ENCODE measurements around the gene SART3. TPM values are rescaled to one million over a fixed set of nuclear protein-coding genes. Genes with fewer than 3 reads are reported as not detected.

SART3 gene
- total RNA-seq, 4 donors from 2014 or later = 28.7 to 71.8 (median 53.2) TPM

GRCh38 chr12:108484431-108484830, 76.5 kb downstream of the SART3 start:
- Histone ChIP-seq H3K27me3 (peaks cover 30% of the 10 kb centered on the region), H3K9me3 (peaks cover 0 to 9% (median 0%) of the 10 kb centered on the region in 3 donors), H3K4me1 (no peaks in the 10 kb centered on the region), H3K27ac (no peak overlapping the region), H3K36me3 (no peaks in the 10 kb centered on the region), H3K4me3 (no peak overlapping the region)
- no peak for ATAC-seq
- TF ChIP-seq POLR2A (IDR thresholded peaks at IDR 0.05) (no peak), EP300 (IDR thresholded peaks at IDR 0.05) (no peak), POLR2AphosphoS5 (IDR thresholded peaks at IDR 0.05) (no peak), CTCF (IDR thresholded peaks at IDR 0.05) (no peak)
- 67 to 86% methylated on average over 1 of the region's 2 CpGs for WGBS, 2 donors (ENCODE audit: low coverage in 1 of 2)

GRCh38 chr12:108483213-108484059, 77.5 kb downstream of the SART3 start:
- ATAC-seq = no peak
- peaks cover 0 to 9% (median 0%) of the 10 kb centered on the region in 3 donors for H3K9me3 ChIP-seq
- H3K36me3 ChIP-seq = no peaks in the 10 kb centered on the region
- H3K4me3 ChIP-seq = no peak overlapping the region
- no peaks in the 10 kb centered on the region for H3K4me1 ChIP-seq
- no peak for TF ChIP-seq POLR2AphosphoS5 (IDR thresholded peaks at IDR 0.05)
- no peak for TF ChIP-seq POLR2A (IDR thresholded peaks at IDR 0.05)
- TF ChIP-seq EP300 (IDR thresholded peaks at IDR 0.05) = no peak
- no peak for TF ChIP-seq CTCF (IDR thresholded peaks at IDR 0.05)
- H3K27me3 ChIP-seq = peaks cover 30% of the 10 kb centered on the region
- WGBS, 2 donors (ENCODE audit: low coverage in 1 of 2) = 59 to 90% methylated on average over 2 to 3 of the region's 6 CpGs
- no peak overlapping the region for H3K27ac ChIP-seq

- H3K4me3 ChIP-seq = no peak overlapping the region
- H3K9me3 ChIP-seq = peaks cover 0 to 8% (median 0%) of the 10 kb centered on the region in 3 donors
- WGBS, 2 donors (ENCODE audit: low coverage in 1 of 2) = 57 to 58% methylated on average over 7 to 11 of the region's 11 CpGs
- H3K27ac ChIP-seq = no peak overlapping the region
- no peaks in the 10 kb centered on the region for H3K4me1 ChIP-seq
- peaks cover 30% of the 10 kb centered on the region for H3K27me3 ChIP-seq
- TF ChIP-seq EP300 (IDR thresholded peaks at IDR 0.05) = no peak
- TF ChIP-seq CTCF (IDR thresholded peaks at IDR 0.05) = no peak
- TF ChIP-seq POLR2AphosphoS5 (IDR thresholded peaks at IDR 0.05) = no peak
- no peak for TF ChIP-seq POLR2A (IDR thresholded peaks at IDR 0.05)
- H3K36me3 ChIP-seq = no peaks in the 10 kb centered on the region
- ATAC-seq = no peak
Measured at GRCh38 chr12:108482717-108483212, 78.2 kb downstream of the SART3 start.

GRCh38 chr12:108479364-108480070, 81.5 kb downstream of the SART3 start:
- Histone ChIP-seq H3K27me3 (peaks cover 33% of the 10 kb centered on the region), H3K4me3 (no peak overlapping the region), H3K36me3 (no peaks in the 10 kb centered on the region), H3K9me3 (no peaks in the 10 kb centered on the region), H3K4me1 (no peaks in the 10 kb centered on the region), H3K27ac (no peak overlapping the region)
- no peak for TF ChIP-seq CTCF (IDR thresholded peaks at IDR 0.05)
- TF ChIP-seq POLR2AphosphoS5 (IDR thresholded peaks at IDR 0.05) = no peak
- TF ChIP-seq POLR2A (IDR thresholded peaks at IDR 0.05) = no peak
- no peak for TF ChIP-seq EP300 (IDR thresholded peaks at IDR 0.05)
- 63 to 75% methylated on average over 4 to 5 of the region's 6 CpGs for WGBS, 2 donors (ENCODE audit: low coverage in 1 of 2)
- ATAC-seq = no peak

All from gastroesophageal sphincter (tissue), 4 donors.